IMR-90 (cell line): ENCODE data around the gene MYO1D.

ENCODE experiments used
- CEBPB ChIP-seq: IDR thresholded peaks from 2 replicates; pipeline ENCODE4 v1.6.1; 2012; ENCODE audit warnings: low read depth, low read length, improper control_type of control experiment
- CHD1 ChIP-seq: IDR thresholded peaks from 2 replicates; pipeline ENCODE4 v1.6.1; 2012; ENCODE audit warnings: low read depth, low read length, improper control_type of control experiment
- CTCF ChIP-seq: conservative IDR thresholded peaks from 2 replicates; pipeline ENCODE4 v1.5.1; 2012; ENCODE audit warnings: mild to moderate bottlenecking, low read depth, low read length, improper control_type of control experiment
- MXI1 ChIP-seq: IDR thresholded peaks from 2 replicates; pipeline ENCODE4 v1.6.1; 2012; ENCODE audit warnings: low read depth, mild to moderate bottlenecking, low read length, moderate library complexity, borderline replicate concordance
- POLR2A ChIP-seq: IDR thresholded peaks from 2 replicates; pipeline ENCODE4 v1.6.1; 2012; ENCODE audit warnings: mild to moderate bottlenecking, low read depth, low read length
- RAD21 ChIP-seq: IDR thresholded peaks from 2 replicates; pipeline ENCODE4 v1.6.1; 2012; ENCODE audit warnings: low read length, improper control_type of control experiment
- SMC3 ChIP-seq: fragments of 150-350 bp; IDR thresholded peaks from 2 replicates; pipeline ENCODE4 v1.6.1; 2016; ENCODE audit warnings: low read depth, mild to moderate bottlenecking, antibody characterized with exemption, low read length, moderate library complexity
- USF2 ChIP-seq: fragments of 150-350 bp; IDR thresholded peaks from 2 replicates; pipeline ENCODE4 v1.6.1; 2017; ENCODE audit warnings: mild to moderate bottlenecking, antibody characterized with exemption, low read length, low read depth
- TF ChIP-seq, protein P1 (sequence below): fragments of 150-350 bp; IDR thresholded peaks from 2 replicates; pipeline ENCODE4 v1.6.1; 2016; ENCODE audit warnings: low read depth, mild to moderate bottlenecking, low read length, moderate library complexity, borderline replicate concordance

DNA sequence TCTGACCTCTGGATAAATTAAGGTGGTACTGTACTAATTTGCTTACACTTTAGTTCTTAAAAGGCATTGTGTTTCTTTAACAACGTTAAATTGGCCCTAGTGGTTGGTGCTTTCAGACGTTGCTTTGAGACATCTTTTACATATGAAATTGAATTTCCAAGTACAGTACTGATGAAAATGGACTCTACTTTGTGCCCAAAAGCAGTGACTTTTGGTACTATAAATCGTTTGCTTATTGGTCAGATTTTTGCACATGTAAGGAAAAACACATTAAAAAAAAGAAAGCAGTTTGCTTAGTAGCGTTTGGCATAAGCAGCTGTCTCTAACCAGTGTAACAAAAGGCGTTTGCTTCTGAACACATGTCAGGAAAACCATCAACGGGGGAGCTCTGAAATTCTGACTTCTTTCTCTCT, 250.5 kb downstream of the MYO1D start:
- TF ChIP-seq CTCF (no peak), RAD21 (no peak), CHD1 (no peak), CEBPB (no peak), MXI1 (no peak), USF2 (no peak), POLR2A (no peak), SMC3 (no peak)
- TF ChIP-seq, protein P1, sequence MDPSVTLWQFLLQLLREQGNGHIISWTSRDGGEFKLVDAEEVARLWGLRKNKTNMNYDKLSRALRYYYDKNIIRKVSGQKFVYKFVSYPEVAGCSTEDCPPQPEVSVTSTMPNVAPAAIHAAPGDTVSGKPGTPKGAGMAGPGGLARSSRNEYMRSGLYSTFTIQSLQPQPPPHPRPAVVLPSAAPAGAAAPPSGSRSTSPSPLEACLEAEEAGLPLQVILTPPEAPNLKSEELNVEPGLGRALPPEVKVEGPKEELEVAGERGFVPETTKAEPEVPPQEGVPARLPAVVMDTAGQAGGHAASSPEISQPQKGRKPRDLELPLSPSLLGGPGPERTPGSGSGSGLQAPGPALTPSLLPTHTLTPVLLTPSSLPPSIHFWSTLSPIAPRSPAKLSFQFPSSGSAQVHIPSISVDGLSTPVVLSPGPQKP, result no peak
